K562 (cell line): ENCODE measurements around the gene RNF167. TPM values are rescaled to one million over a fixed set of nuclear protein-coding genes. Genes with fewer than 3 reads are reported as not detected.

Experiments
- CGGBP1 ChIP-seq: fragments of 250-450 bp; sonication (Bioruptor Pico); IDR thresholded peaks from 2 replicates; pipeline ENCODE4 v1.9.0; 2021; ENCODE audit warnings: mild to moderate bottlenecking
- DDX20 ChIP-seq: fragments of 450-650 bp; IDR thresholded peaks from 2 replicates; pipeline ENCODE4 v1.6.1; 2016; ENCODE audit warnings: missing genetic modification characterization, low read depth, mild to moderate bottlenecking, missing compliant biosample characterization, moderate library complexity
- E2F3 ChIP-seq: fragments of 250-450 bp; sonication (Bioruptor Pico); IDR thresholded peaks from 2 replicates; pipeline ENCODE4 v1.4.0; 2020; ENCODE audit warnings: mild to moderate bottlenecking
- ELF4 ChIP-seq: fragments of 450-650 bp; formaldehyde crosslinking; IDR thresholded peaks from 2 replicates; pipeline ENCODE4 v1.4.0; 2022; ENCODE audit warnings: missing genetic modification characterization
- ELK1 ChIP-seq: sonication (generic); formaldehyde crosslinking; IDR thresholded peaks from 2 replicates; pipeline ENCODE4 v1.8.1; 2022; ENCODE audit warnings: missing genetic modification reagents
- FIP1L1 ChIP-seq: fragments of 200-400 bp; formaldehyde crosslinking; IDR thresholded peaks from 2 replicates; pipeline ENCODE4 v1.6.1; 2018; ENCODE audit warnings: mild to moderate bottlenecking, low read depth, low read length; ENCODE audit not compliant: poor library complexity, severe bottlenecking
- HNRNPK ChIP-seq: fragments of 200-400 bp; formaldehyde crosslinking; IDR thresholded peaks from one replicate; pipeline ENCODE4 v1.6.1; 2018; ENCODE audit warnings: mild to moderate bottlenecking, low read depth, low read length; ENCODE audit not compliant: poor library complexity, severe bottlenecking
- LEF1 ChIP-seq: fragments of 450-650 bp; IDR thresholded peaks from 2 replicates; pipeline ENCODE4 v1.6.1; 2016; ENCODE audit warnings: mild to moderate bottlenecking
- MAZ ChIP-seq, 2 experiments: fragments of 450-650 bp in 1 of 2; sonication (generic) in 1 of 2; formaldehyde crosslinking; IDR thresholded peaks in 1 of 2; conservative IDR thresholded peaks in 1 of 2; 2 replicates each; pipeline versions ENCODE4 v1.4.0 to v1.5.0; 2020; ENCODE audit warnings: mild to moderate bottlenecking in 1 of 2, missing genetic modification reagents in 1 of 2
- MECOM ChIP-seq: fragments of 250-450 bp; sonication (Bioruptor Pico); IDR thresholded peaks from 2 replicates; pipeline ENCODE4 v1.8.0; 2022; ENCODE audit warnings: inconsistent platforms
- STAT6 ChIP-seq: sonication (generic); formaldehyde crosslinking; IDR thresholded peaks from 2 replicates; pipeline ENCODE4 v1.8.1; 2023; ENCODE audit warnings: mild to moderate bottlenecking, missing genetic modification reagents
- SUPT5H ChIP-seq: fragments of 450-650 bp; IDR thresholded peaks from 2 replicates; pipeline ENCODE4 v1.6.1; 2016
- THAP12 ChIP-seq: fragments of 250-450 bp; sonication (Bioruptor Pico); IDR thresholded peaks from 2 replicates; pipeline ENCODE4 v1.9.0; 2021; ENCODE audit warnings: mild to moderate bottlenecking, inconsistent platforms
- ZBTB11 ChIP-seq, 3 experiments: fragments of 200-800 bp in 1 of 3; fragments of 250-450 bp in 1 of 3; fragments of 450-650 bp in 1 of 3; sonication (Bioruptor Pico) in 1 of 3; sonication (Bioruptor generic) in 1 of 3; formaldehyde crosslinking in 1 of 3; IDR thresholded peaks; 2 replicates each; pipeline versions ENCODE4 v1.6.1 to v1.8.0; 2016 to 2022; ENCODE audit warnings: mild to moderate bottlenecking in 2 of 3, missing genetic modification characterization in 2 of 3, missing compliant biosample characterization in 1 of 3, moderate library complexity in 1 of 3
- ZNF41 ChIP-seq: fragments of 250-450 bp; sonication (Bioruptor Pico); conservative IDR thresholded peaks from 2 replicates; pipeline ENCODE4 v1.4.0; 2020; ENCODE audit warnings: mild to moderate bottlenecking
- ZNF785 ChIP-seq: fragments of 250-450 bp; sonication (Bioruptor Pico); IDR thresholded peaks from 2 replicates; pipeline ENCODE4 v1.4.0; 2020; ENCODE audit warnings: mild to moderate bottlenecking
- polyA plus RNA-seq, 8 experiments: library from polyadenylated mRNA; depleted of rRNA in 4 of 8; stranded (reverse) in 5 of 8; unstranded in 3 of 8; fragments of >200 nt; fragmentation: Nextera tagmentation in 2 of 8; fragmentation: Illumina TruSeq in 1 of 8; extraction: Ambion mirVana in 2 of 8; extraction: Trizol in 1 of 8; gene quantifications; 2 replicates each; pipeline versions ENCODE4 v1.2.1 to v1.2.3, GENCODE V29; 2011 to 2014; ENCODE audit warnings: inconsistent platforms in 1 of 8, missing spikeins in 1 of 8
- total RNA-seq, 7 experiments: library from RNA; depleted of rRNA in 6 of 7; stranded (reverse); fragments of >200 nt in 6 of 7; fragmentation: Illumina TruSeq in 2 of 7; extraction: Trizol in 2 of 7; gene quantifications; 2 replicates each; pipeline versions ENCODE4 v1.2.1 to v1.2.3, GENCODE V29; 2011 to 2021; ENCODE audit warnings: low replicate concordance in 1 of 7

RNF167 gene
- total and polyA plus RNA-seq, 9 of the 15 experiments (the other 6 are each of a cell fraction or from before 2014, with no cell fraction given) = 16.5 to 143 (median 45.5) TPM

- no peak for TF ChIP-seq DDX20
- peak; percentile 74 for TF ChIP-seq SUPT5H
- no peak for TF ChIP-seq MECOM (CRISPR knock-in tag)
- TF ChIP-seq LEF1 = no peak
- TF ChIP-seq HNRNPK = no peak
- TF ChIP-seq CGGBP1 = no peak
- peak in 1 of 3 experiments; percentile 77; a peak in 1 of 6 replicates for TF ChIP-seq ZBTB11 (CRISPR knock-in tag; IDR thresholded peaks at IDR 0.05)
- no peak for TF ChIP-seq ELK1
- TF ChIP-seq STAT6 (CRISPR knock-in tag) = no peak
- 0 out of 2 replicates have a peak, but pooled peaks have one; percentile 42 for TF ChIP-seq ELF4
- no peak for TF ChIP-seq ZNF785 (CRISPR knock-in tag)
- peak; percentile 28 for TF ChIP-seq FIP1L1
- TF ChIP-seq THAP12 (CRISPR knock-in tag) = peak; percentile 49; the same call in 1 of the 2 replicates
- no peak for TF ChIP-seq E2F3 (CRISPR knock-in tag)
- TF ChIP-seq ZNF41 (CRISPR knock-in tag) = no peak
- TF ChIP-seq MAZ (CRISPR knock-in tag; conservative IDR thresholded peaks at IDR 0.05 in 1 of 2, IDR thresholded peaks at IDR 0.05 in 1 of 2) = no peak; a peak in 1 of 4 replicates
Measured at GRCh38 chr17:4939796-4940554, at the start of gene RNF167, which contains the start of gene SLC25A11 (continued).
